Dermis lymphatic vessel endothelial cell (primary cell): ENCODE measurements around the gene FRMD4A. TPM values are rescaled to one million over a fixed set of nuclear protein-coding genes. Genes with fewer than 3 reads are reported as not detected.

ENCODE experiments used
- total RNA-seq: library from RNA; depleted of rRNA; stranded (reverse); fragments of >200 nt; gene quantifications from 2 replicates; pipeline ENCODE4 v1.2.1, GENCODE V29; 2014

Gene FRMD4A
- 10.5 and 12.4 TPM in 2 replicates for total RNA-seq

GRCh38 chr10:14330388-14331061 is at the start of gene FRMD4A:
Gene FRMD4A, minus strand, starts transcription at chr10:14330924.

